ENCODE measurements around the gene PIK3CG. TPM values are rescaled to one million over a fixed set of nuclear protein-coding genes. Genes with fewer than 3 reads are reported as not detected.
"Not testable (repeated sequence)": the region's sequence is repeated elsewhere in the genome, so short reads cannot be mapped to it uniquely, and the experiment has no call there.

The PIK3CG gene
- total RNA-seq, 1 experiment from 2014 or later: 0.84 TPM

GRCh38 chr7:106915407-106915806 is 50.3 kb downstream of the PIK3CG start:
- Histone ChIP-seq H3K27me3 (replicated peaks) (no peaks in the 10 kb centered on the region), H3K36me3 (no peaks in the 10 kb centered on the region), H3K27ac (no peak overlapping the region), H3K4me3 (no peak overlapping the region), H3K4me1 (replicated peaks) (no peaks in the 10 kb centered on the region), H3K9me3 (replicated peaks) (no peaks in the 10 kb centered on the region)
- no peak for DNase-seq (ENCODE audit: low read depth in 1 of 2, low spot score in 2 of 2)

GRCh38 chr7:106915873-106916272 is 50.8 kb downstream of the PIK3CG start:
- H3K27me3 ChIP-seq (replicated peaks): no peaks in the 10 kb centered on the region
- H3K27ac ChIP-seq: no peak overlapping the region
- H3K4me1 ChIP-seq (replicated peaks): no peaks in the 10 kb centered on the region
- no peaks in the 10 kb centered on the region for H3K9me3 ChIP-seq (replicated peaks)
- no peak overlapping the region for H3K4me3 ChIP-seq
- no peaks in the 10 kb centered on the region for H3K36me3 ChIP-seq
- DNase-seq (ENCODE audit: low read depth in 1 of 2, low spot score in 2 of 2): no peak

- DNase-seq (ENCODE audit: low read depth in 1 of 2, low spot score in 2 of 2): no peak
- Histone ChIP-seq H3K9me3 (replicated peaks) (no peaks in the 10 kb centered on the region), H3K4me1 (replicated peaks) (no peaks in the 10 kb centered on the region), H3K4me3 (no peak overlapping the region), H3K36me3 (no peaks in the 10 kb centered on the region), H3K27me3 (replicated peaks) (no peaks in the 10 kb centered on the region), H3K27ac (no peak overlapping the region)
Observed at GRCh38 chr7:106916679-106917078, 51.6 kb downstream of the PIK3CG start.

GRCh38 chr7:106918991-106919390 is 53.9 kb downstream of the PIK3CG start:
- DNase-seq (ENCODE audit: low read depth in 1 of 2, low spot score in 2 of 2): no peak
- Histone ChIP-seq H3K4me1 (replicated peaks) (no peaks in the 10 kb centered on the region), H3K36me3 (no peaks in the 10 kb centered on the region), H3K4me3 (no peak overlapping the region), H3K9me3 (replicated peaks) (no peaks in the 10 kb centered on the region), H3K27me3 (replicated peaks) (no peaks in the 10 kb centered on the region), H3K27ac (no peak overlapping the region)

- H3K4me1 ChIP-seq (replicated peaks); DNase-seq (ENCODE audit: low read depth in 1 of 2, low spot score in 2 of 2); H3K9me3 ChIP-seq (replicated peaks); H3K27ac ChIP-seq; H3K27me3 ChIP-seq (replicated peaks); H3K4me3 ChIP-seq; H3K36me3 ChIP-seq: not testable (repeated sequence)
Observed at GRCh38 chr7:106924468-106924867, 59.4 kb downstream of the PIK3CG start.

GRCh38 chr7:106926892-106927291 is 61.8 kb downstream of the PIK3CG start:
- H3K36me3 ChIP-seq: no peaks in the 10 kb centered on the region
- no peak overlapping the region for H3K27ac ChIP-seq
- no peak for DNase-seq (ENCODE audit: low read depth in 1 of 2, low spot score in 2 of 2)
- H3K4me3 ChIP-seq: no peak overlapping the region
- H3K4me1 ChIP-seq (replicated peaks): no peaks in the 10 kb centered on the region
- no peaks in the 10 kb centered on the region for H3K27me3 ChIP-seq (replicated peaks)
- H3K9me3 ChIP-seq (replicated peaks): no peaks in the 10 kb centered on the region

GRCh38 chr7:106927536-106927935 is 62.5 kb downstream of the PIK3CG start:
- H3K27ac ChIP-seq: no peak overlapping the region
- H3K4me1 ChIP-seq (replicated peaks): no peaks in the 10 kb centered on the region
- H3K9me3 ChIP-seq (replicated peaks): no peaks in the 10 kb centered on the region
- H3K36me3 ChIP-seq: no peaks in the 10 kb centered on the region
- H3K4me3 ChIP-seq: no peak overlapping the region
- no peaks in the 10 kb centered on the region for H3K27me3 ChIP-seq (replicated peaks)
- DNase-seq (ENCODE audit: low read depth in 1 of 2, low spot score in 2 of 2): no peak

GRCh38 chr7:106929616-106930015 is 64.5 kb downstream of the PIK3CG start:
- not testable (repeated sequence) for DNase-seq (ENCODE audit: low read depth in 1 of 2, low spot score in 2 of 2); H3K36me3 ChIP-seq; H3K4me3 ChIP-seq; H3K4me1 ChIP-seq (replicated peaks); H3K27ac ChIP-seq; H3K27me3 ChIP-seq (replicated peaks); H3K9me3 ChIP-seq (replicated peaks)

GRCh38 chr7:106936236-106936635 is 71.2 kb downstream of the PIK3CG start:
- Histone ChIP-seq H3K36me3 (no peaks in the 10 kb centered on the region), H3K4me3 (no peak overlapping the region), H3K27ac (no peak overlapping the region), H3K9me3 (replicated peaks) (no peaks in the 10 kb centered on the region), H3K4me1 (replicated peaks) (no peaks in the 10 kb centered on the region), H3K27me3 (replicated peaks) (no peaks in the 10 kb centered on the region)
- no peak for DNase-seq (ENCODE audit: low read depth in 1 of 2, low spot score in 2 of 2)

- not testable (repeated sequence) for H3K27ac ChIP-seq; H3K4me3 ChIP-seq; H3K4me1 ChIP-seq (replicated peaks); DNase-seq (ENCODE audit: low read depth in 1 of 2, low spot score in 2 of 2); H3K9me3 ChIP-seq (replicated peaks); H3K36me3 ChIP-seq; H3K27me3 ChIP-seq (replicated peaks)
Observed at GRCh38 chr7:106938122-106938521, 73.0 kb downstream of the PIK3CG start.

GRCh38 chr7:106938803-106939202 is 73.7 kb downstream of the PIK3CG start:
- DNase-seq (ENCODE audit: low read depth in 1 of 2, low spot score in 2 of 2): no peak
- Histone ChIP-seq H3K27me3 (replicated peaks) (no peaks in the 10 kb centered on the region), H3K36me3 (no peaks in the 10 kb centered on the region), H3K4me3 (no peak overlapping the region), H3K4me1 (replicated peaks) (no peaks in the 10 kb centered on the region), H3K27ac (no peak overlapping the region), H3K9me3 (replicated peaks) (no peaks in the 10 kb centered on the region)

- Histone ChIP-seq H3K9me3 (replicated peaks) (no peaks in the 10 kb centered on the region), H3K4me1 (replicated peaks) (no peaks in the 10 kb centered on the region), H3K27ac (no peak overlapping the region), H3K27me3 (replicated peaks) (no peaks in the 10 kb centered on the region; the same call in 1 of the 2 replicates), H3K4me3 (no peak overlapping the region), H3K36me3 (no peaks in the 10 kb centered on the region)
- no peak for DNase-seq (ENCODE audit: low read depth in 1 of 2, low spot score in 2 of 2)
Observed at GRCh38 chr7:106944035-106944665, 79.1 kb downstream of the PIK3CG start.

GRCh38 chr7:106947244-106947728 is 82.2 kb downstream of the PIK3CG start:
- Histone ChIP-seq H3K4me3 (no peak overlapping the region), H3K4me1 (replicated peaks) (no peaks in the 10 kb centered on the region), H3K27me3 (replicated peaks) (no peaks in the 10 kb centered on the region; the same call in 1 of the 2 replicates), H3K27ac (no peak overlapping the region), H3K36me3 (no peaks in the 10 kb centered on the region), H3K9me3 (replicated peaks) (no peaks in the 10 kb centered on the region)
- peak; percentile 34 to 57 for DNase-seq (ENCODE audit: low read depth in 1 of 2, low spot score in 2 of 2)

- H3K4me3 ChIP-seq: no peak overlapping the region
- H3K4me1 ChIP-seq (replicated peaks): no peaks in the 10 kb centered on the region
- no peak for DNase-seq (ENCODE audit: low read depth in 1 of 2, low spot score in 2 of 2)
- H3K27me3 ChIP-seq (replicated peaks): no peaks in the 10 kb centered on the region; the same call in 1 of the 2 replicates
- no peak overlapping the region for H3K27ac ChIP-seq
- no peaks in the 10 kb centered on the region for H3K36me3 ChIP-seq
- H3K9me3 ChIP-seq (replicated peaks): no peaks in the 10 kb centered on the region
Observed at GRCh38 chr7:106952001-106952657, 87.0 kb downstream of the PIK3CG start.
